GM18508 (cell line): ENCODE measurements around the gene LMBRD1.
"Not testable (repeated sequence)": the region's sequence is repeated elsewhere in the genome, so short reads cannot be mapped to it uniquely, and the experiment has no call there.

Experiments used
- ATAC-seq: cut with Tn5 transposase; IDR thresholded peaks from one replicate; pipeline ENCODE4 v1.9.1; 2021; ENCODE audit warnings: moderate number of reproducible peaks; ENCODE audit not compliant: insufficient read depth, unreplicated experiment

Gene LMBRD1

DNA sequence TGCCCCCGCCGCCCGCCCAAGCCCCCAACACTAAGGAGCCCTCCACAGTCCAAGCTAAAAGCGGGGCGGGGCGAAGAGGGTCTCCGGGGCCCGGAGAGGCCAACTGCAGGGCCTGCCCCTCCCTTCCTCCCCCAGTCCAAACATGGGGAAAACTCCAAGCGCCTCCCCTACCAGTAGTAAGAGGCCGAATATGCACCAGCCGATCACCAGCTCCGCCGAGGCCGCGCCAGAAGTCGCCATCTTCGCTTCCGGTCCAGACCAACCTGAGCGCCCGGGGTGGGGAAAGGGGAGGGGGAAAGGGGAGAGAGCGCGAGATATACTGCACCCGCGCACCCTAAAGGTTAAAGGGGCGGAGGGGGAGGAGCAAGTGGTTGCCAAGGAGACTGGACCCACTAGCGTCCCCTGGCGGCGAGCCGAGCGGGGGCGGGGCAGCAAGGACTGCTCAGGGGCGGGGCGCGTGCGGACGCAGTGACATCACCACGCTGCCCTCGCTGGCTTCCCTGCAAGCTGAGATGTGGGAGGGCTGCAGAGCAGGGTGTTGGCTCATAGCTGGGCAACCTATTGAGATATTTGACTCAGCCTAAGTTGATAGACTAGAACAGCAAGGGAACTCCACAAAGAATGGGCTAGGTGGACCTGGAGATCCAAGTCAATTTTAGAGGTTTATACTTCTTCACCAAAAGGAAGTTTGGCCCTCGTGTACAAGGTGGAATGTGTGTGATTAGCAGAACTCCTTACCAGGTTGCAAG lies at the start of gene LMBRD1:
LMBRD1 (minus strand) TSS at position 369 of the 749 bp plus-strand sequence; CDS start at position 240, 129 bp downstream.
- peak; percentile 87 for ATAC-seq

DNA sequence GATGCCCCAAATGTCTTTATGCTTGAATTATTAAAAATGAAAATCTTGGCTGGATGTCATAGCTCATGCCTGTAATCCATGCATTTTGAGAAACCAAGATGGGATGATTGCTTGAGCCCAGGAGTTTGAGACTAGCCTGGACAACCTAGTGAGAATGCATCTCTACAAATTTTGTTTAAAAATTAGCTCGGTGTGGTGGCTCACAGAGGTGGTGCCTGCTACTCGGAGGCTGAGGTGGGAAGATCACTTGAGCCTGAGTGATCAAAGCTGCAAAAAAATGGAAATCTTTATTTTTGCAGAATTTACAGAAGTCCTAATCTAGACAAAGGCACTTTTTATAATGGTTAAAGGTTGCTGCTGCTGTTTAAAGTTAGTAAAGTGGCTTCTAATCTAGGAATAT lies 49.5 kb upstream of the LMBRD1 start:
- ATAC-seq: no peak

DNA sequence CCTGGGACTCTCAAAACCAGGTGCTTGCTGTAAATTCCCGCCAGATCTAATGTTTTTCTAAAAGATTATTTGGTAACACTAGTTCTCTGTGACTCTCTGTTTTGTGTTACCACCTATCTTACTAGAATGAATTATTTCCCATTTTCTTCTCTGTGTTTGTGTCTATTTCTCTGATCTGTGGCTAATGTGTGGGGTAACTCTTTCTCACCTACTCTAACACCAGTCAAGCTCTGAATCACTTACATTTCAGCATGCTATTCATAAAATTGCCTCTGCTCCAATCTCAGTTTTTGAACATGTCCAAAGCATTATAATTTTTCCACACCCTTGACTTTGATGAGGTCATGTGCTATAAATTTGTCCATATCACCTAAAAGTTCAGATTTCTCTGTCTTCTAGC lies 46.4 kb upstream of the LMBRD1 start:
- no peak for ATAC-seq

DNA sequence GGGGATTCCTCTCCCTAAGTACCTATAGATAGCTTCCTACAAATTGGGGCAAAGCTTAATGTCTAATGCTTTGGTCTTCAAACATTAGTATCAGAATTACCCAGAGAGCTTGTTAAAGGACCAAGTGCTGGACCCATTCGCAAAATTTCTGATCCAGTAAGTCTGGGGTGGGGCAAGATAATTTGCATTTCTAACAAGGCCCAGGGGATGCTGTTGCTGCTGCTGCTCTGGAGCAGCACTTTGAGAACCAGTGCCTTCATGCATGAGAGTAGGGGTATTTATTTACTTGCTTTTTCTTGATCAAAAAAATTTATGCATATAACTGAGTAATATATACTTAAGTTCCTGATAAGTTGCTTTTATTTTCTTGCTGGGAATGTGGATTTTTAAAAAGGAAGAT lies 45.1 kb upstream of the LMBRD1 start:
- no peak for ATAC-seq

DNA sequence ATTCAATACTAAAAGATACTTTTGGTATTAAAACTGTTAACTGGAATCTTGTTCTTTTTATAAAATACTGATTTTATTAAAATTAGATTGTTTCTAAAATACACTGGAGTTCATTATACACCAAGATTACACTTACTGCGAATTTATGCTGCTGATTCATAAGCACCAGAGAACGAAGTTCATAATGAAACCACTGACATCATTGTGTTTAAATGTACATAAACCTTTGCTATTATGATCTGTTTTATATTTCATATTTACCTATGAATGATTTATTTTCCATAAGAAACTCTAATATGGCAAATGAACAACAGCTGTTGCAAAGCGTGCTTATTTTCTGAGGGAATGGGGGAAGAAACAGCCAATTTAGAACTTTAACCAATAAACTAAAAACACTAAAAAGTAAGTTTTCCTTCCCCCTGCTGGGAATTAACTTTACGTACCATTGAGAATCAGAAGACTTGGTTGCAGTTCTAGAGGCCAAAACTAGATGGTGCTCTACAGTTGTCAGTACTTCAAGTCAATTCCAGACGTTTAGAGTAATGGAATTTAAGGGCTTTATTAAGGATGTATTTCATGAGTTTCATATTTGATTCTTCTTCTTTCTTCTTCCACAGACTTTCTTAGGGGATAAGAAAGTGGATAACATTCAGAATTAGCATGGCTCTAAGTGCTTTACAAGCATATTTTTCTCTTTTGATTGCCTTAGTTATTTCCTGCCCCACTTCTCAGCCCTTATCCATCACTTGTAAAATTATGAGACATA lies 38.8 kb upstream of the LMBRD1 start:
- no peak for ATAC-seq

DNA sequence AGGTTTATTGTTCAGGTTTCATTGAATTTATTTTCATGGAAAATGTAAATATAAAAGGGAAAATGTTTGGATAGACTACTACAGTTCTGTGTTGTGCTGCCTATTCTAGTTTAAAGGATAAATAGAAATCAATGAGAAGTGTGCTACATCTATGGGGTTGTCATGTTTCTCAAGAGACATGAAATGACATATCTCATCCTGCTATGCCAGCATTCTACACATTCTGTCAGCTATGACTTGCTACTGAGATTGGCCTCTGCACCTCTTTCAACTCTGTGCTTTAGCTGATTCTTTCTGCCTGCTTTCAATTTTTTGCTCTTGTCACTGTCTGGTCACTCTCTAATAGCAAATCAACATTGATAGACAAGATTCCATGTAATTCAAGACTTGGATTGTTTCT lies 35.7 kb upstream of the LMBRD1 start:
- no peak for ATAC-seq

GRCh38 chr6:69827276-69827893 lies 30.6 kb upstream of the LMBRD1 start:
- ATAC-seq: no peak

- no peak for ATAC-seq
Measured at GRCh38 chr6:69825904-69826303, 29.1 kb upstream of the LMBRD1 start.

GRCh38 chr6:69824355-69824754 lies 27.5 kb upstream of the LMBRD1 start:
- not testable (repeated sequence) for ATAC-seq

- ATAC-seq: no peak
Measured at GRCh38 chr6:69820438-69820837, 23.6 kb upstream of the LMBRD1 start.

DNA sequence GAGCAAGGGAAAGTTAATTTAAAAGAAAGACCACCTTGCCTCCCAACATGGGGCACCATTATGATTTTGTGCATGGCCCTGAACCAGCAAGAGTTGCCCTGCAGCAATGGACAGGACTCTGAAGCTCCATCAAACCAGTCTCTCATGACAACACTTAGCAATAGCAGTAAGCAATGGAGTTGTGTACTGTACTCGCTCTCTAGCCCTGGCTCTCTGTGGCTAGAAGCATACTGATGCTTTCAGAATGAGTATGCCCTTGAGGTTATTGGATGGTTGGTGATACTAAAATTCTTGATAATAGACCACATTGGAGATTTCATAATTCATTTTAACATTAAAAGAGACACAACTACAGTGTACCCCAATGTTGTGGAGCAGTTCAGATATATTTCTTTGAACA lies 23.2 kb upstream of the LMBRD1 start:
- ATAC-seq: no peak

DNA sequence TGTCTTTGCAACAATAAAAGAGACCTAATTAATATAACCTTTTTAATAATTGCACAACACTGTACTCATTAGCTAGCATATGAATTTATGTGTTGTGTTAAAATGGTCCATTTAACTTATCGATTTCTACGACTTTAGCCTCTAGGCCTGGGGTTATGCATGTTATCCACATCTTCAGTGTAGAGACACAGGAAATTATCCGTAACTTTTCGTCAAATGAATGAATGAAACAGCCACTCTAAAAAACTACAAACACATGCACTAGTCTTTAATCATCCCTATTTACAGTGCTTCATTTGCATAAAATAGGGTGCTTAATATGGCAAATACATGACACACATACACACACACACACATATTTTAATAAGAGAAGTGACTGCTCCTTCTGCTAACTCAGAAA lies 22.3 kb upstream of the LMBRD1 start:
- no peak for ATAC-seq

DNA sequence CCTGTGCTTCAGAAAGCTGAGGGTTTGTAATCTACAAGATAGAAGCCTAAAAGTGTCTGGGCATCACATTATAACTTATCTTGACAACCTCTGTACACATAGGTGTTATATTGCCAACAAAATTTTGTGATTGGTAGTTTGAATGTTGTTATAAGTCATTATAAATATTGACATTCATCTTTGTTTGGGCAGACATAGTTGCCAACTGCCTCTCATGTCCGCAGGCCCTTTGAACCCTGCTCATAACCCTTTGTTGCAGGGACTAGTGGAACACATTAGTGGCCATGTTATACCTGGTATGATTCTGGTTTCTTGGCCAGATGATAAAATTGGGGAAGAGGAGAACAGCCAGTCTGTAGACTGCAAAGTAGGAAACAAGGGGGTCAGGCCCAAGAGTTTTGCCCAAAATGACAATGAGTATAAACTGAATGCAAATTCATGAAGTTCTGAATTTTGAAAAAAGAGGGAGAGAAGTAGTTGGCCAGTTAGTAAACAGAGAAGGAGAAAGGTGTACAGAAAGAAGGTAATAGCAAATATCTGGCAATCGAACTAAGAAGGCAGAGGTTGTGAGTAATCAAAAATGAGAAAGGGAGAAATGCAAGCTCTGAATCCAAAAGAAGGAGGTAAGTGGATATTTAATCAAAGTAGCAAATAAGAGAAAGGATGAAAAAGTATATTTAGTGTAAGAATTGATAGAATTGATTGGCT lies 21.6 kb upstream of the LMBRD1 start:
- no peak for ATAC-seq

GRCh38 chr6:69817358-69817757 lies 20.5 kb upstream of the LMBRD1 start:
- ATAC-seq: no peak

DNA sequence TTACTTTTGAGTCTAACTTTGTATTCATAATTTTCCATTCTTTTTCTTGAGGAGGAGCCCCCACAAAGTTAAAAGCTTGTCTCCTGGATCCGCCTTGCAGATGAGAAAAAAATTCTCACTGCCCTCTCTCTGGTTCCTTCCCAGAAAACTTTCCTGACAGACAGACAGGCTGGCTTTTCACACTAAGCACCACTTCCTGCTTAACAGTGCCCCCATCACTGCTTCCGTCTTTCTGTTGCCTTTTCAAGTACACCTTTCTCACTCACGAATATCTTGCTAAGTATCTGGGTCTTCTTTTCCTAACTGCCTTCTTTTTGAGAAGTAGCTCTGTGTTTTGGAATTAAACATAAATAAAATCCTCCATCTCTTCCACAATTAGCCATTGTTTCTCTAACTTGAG lies 19.8 kb upstream of the LMBRD1 start:
- no peak for ATAC-seq

GRCh38 chr6:69816026-69816425 lies 19.2 kb upstream of the LMBRD1 start:
- peak; percentile 53 for ATAC-seq

GRCh38 chr6:69813508-69813907 lies 16.7 kb upstream of the LMBRD1 start:
- ATAC-seq: peak; percentile 36

DNA sequence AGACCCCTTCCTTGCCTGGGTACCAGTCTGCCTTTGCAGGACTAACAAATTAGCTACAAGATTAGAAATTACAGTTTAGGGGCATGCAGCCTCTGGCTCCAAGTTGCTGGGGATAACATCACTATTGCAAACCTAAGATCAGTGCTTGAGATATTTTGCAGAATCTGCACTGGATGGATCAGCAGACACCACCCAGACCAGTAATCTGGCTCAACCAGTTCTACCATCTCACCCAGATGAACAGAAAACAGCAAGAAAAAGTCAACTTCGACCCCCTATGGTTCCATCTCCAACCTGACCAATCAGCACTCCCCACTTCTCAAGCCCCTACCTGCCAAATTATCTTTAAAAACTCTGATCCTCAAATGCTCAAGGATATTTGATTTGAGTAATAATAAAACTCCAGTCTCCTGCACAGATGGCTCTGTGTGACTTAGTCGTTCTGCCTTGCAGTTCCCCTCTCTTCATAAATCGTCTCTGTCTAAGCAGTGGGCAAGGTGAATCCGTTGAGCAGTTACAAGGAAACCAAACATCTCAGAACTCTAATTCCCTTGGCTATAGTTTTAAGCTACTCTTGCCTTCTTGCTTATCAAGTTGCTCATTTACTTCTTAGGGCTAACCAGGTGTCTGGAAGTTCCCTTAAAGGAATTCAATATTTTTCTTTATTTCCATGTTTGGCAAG lies 16.1 kb upstream of the LMBRD1 start:
- ATAC-seq: no peak

DNA sequence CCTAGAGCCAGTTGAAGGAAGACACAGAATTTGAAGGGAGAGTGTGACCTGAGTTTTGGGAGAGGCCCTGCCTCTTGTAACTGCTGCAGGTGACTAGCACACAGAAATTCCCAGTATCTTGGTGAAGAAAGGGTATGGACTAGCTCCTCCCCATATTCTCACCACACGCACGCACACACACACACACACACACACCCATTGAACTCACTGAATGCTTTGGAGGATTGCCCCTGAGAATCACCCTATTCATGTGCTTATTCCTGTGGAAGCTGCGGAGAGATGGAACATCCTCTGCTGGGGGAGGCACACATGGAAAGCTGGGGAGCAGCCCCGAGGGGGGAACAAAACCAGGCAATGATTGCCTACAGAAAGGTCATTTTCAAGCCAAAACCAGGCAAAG lies 6.2 kb upstream of the LMBRD1 start:
- ATAC-seq: no peak

DNA sequence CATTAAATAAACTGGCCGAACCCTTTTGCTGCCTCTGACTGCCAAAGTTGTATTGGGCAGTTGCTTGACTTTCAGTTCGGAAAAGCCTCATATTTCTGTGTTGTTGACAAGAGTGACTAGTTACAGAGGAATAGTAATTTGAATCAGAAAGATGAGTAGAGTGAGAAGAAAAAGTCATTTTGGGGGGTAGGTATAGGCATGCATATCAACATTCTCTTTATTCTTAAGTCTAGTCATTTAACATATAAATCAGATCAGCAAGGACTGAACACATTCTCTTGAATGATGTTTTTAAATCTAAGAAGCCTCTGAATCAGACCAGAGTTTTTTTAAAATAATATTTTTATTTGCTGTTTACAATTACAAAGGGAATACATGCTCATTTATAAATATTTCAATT lies 4.9 kb upstream of the LMBRD1 start:
- ATAC-seq: no peak
